ENCODE measurements around the gene LEKR1.

- TF ChIP-seq CTCF (IDR thresholded peaks at IDR 0.05; ENCODE audit: low read depth, low read length) (no peak), EZH2phosphoT487 (IDR thresholded peaks at IDR 0.05; ENCODE audit: low read depth) (no peak)
Observed at GRCh38 chr3:156888176-156888575, 62.0 kb downstream of the LEKR1 start.

Data from OCI-LY3 (cell line).